ENCODE results near the gene CMTM5. TPM values are rescaled to one million over a fixed set of nuclear protein-coding genes. Genes with fewer than 3 reads are reported as not detected.

The CMTM5 gene
- total and polyA plus RNA-seq, 2 donors (not counting 3 experiments of a cell fraction or from before 2014, with no cell fraction given), result not detected

DNA sequence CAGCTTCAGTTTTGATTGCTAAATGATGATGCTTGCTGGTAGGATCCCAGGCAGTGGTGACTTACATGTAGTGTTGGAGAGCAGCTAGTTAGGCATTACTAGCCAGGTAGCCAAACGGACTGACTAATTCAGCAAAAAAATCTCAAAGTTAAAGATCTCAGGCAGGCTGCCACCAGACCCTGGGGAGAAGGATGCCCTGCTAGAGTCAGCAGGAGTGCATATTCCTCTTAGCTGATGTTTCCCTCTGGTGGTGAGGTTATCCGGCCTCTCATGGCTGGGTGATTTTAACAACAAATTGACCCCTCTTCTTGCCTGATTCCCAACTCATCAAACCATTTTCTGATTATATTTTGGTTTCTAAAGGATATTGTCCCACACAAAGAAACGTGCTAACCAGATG, 14.6 kb upstream of the CMTM5 start:
- H3K9ac ChIP-seq (replicated peaks; ENCODE audit: extremely low read depth, insufficient read depth, low read length), result no peak overlapping the region
- CTCF ChIA-PET, result interaction anchor here (1.1 to 1.7 kb wide), 4 partner anchors 17 to 97 kb away, joined by 3 to 6 read pairs (median 4); no protein-coding TSS in a partner anchor
- no peaks in the 10 kb centered on the region for H3K9me3 ChIP-seq (replicated peaks; ENCODE audit: control insufficient read depth, insufficient read depth, low read length)
- no TSS peak for BruUV-seq (replicated peaks)
- FAIRE-seq, result no peak
- H3K36me3 ChIP-seq (ENCODE audit: control insufficient read depth in 2 of 2, extremely low read depth in 1 of 2, insufficient read depth in 2 of 2, low read length in 2 of 2), result no peaks in the 10 kb centered on the region
- no peak overlapping the region for H3K4me3 ChIP-seq (replicated peaks in 1 of 3; ENCODE audit: insufficient read depth in 1 of 3, low read depth in 1 of 3, low read length in 3 of 3)
- dilution Hi-C loops (cut with MboI; ENCODE audit: extremely low pct_ligation_motif_present, low sequenced_read_pairs) (no loop called here), intact Hi-C loops (cut with micrococcal nuclease) (no loop called here)
- H4K20me1 ChIP-seq (replicated peaks; ENCODE audit: control insufficient read depth, extremely low read depth, insufficient read depth, low read length), result no peaks in the 10 kb centered on the region
- no peaks in the 10 kb centered on the region for H3K4me1 ChIP-seq (ENCODE audit: control insufficient read depth, extremely low read depth, insufficient read depth, low read length)
- POLR2A ChIA-PET, result no interaction called here
- TF ChIP-seq JUN (IDR thresholded peaks at IDR 0.05; ENCODE audit: borderline replicate concordance, insufficient read depth, insufficient read length, low read depth) (no peak), GATA2 (IDR thresholded peaks at IDR 0.05; ENCODE audit: insufficient read depth, insufficient read length, low read depth, low read length) (no peak), FOS (IDR thresholded peaks at IDR 0.05; ENCODE audit: borderline replicate concordance, insufficient read depth, low read length) (no peak), MYC (IDR thresholded peaks at IDR 0.05; ENCODE audit: low read depth, low read length) (no peak), EZH2 (IDR thresholded peaks at IDR 0.05; ENCODE audit: borderline replicate concordance, low read depth, low read length, severe bottlenecking) (no peak), POLR2A (IDR thresholded peaks at IDR 0.05; ENCODE audit: low read depth, low read length) (no peak), POLR2AphosphoS5 (IDR thresholded peaks at IDR 0.05; ENCODE audit: insufficient read depth, low read depth, low read length) (no peak)
- TF ChIP-seq, protein P1, sequence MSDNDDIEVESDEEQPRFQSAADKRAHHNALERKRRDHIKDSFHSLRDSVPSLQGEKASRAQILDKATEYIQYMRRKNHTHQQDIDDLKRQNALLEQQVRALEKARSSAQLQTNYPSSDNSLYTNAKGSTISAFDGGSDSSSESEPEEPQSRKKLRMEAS (IDR thresholded peaks at IDR 0.05; ENCODE audit: insufficient read depth, insufficient read length), result no peak
- TF ChIP-seq, protein P2, sequence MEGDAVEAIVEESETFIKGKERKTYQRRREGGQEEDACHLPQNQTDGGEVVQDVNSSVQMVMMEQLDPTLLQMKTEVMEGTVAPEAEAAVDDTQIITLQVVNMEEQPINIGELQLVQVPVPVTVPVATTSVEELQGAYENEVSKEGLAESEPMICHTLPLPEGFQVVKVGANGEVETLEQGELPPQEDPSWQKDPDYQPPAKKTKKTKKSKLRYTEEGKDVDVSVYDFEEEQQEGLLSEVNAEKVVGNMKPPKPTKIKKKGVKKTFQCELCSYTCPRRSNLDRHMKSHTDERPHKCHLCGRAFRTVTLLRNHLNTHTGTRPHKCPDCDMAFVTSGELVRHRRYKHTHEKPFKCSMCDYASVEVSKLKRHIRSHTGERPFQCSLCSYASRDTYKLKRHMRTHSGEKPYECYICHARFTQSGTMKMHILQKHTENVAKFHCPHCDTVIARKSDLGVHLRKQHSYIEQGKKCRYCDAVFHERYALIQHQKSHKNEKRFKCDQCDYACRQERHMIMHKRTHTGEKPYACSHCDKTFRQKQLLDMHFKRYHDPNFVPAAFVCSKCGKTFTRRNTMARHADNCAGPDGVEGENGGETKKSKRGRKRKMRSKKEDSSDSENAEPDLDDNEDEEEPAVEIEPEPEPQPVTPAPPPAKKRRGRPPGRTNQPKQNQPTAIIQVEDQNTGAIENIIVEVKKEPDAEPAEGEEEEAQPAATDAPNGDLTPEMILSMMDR (IDR thresholded peaks at IDR 0.05; ENCODE audit: extremely low read depth in 1 of 2, insufficient read depth in 1 of 2, low read depth in 1 of 2, low read length in 2 of 2), result no peak
- H3K4me2 ChIP-seq (ENCODE audit: insufficient read depth, low read length), result no peak overlapping the region
- no peak for DNase-seq (ENCODE audit: low read depth, low spot score)
- no peaks in the 10 kb centered on the region for H3K79me2 ChIP-seq (ENCODE audit: control insufficient read depth, insufficient read depth, low read length)
- H2AFZ ChIP-seq (ENCODE audit: low read depth, low read length), result no peak overlapping the region
- peaks cover 30 to 37% of the 10 kb centered on the region in 2 experiments for H3K27me3 ChIP-seq (ENCODE audit: control insufficient read depth in 2 of 2, insufficient read depth in 2 of 2, low read length in 2 of 2)
- H3K27ac ChIP-seq (ENCODE audit: insufficient read depth, low read depth, low read length), result no peak overlapping the region
- H3K9me1 ChIP-seq (replicated peaks; ENCODE audit: control insufficient read depth, extremely low read depth, insufficient read depth, low read length), result no peaks in the 10 kb centered on the region
